ENCODE results near the gene UBE4B. TPM values are rescaled to one million over a fixed set of nuclear protein-coding genes. Genes with fewer than 3 reads are reported as not detected.

The UBE4B gene
- total and polyA plus RNA-seq, 2 experiments from 2014 or later = 18.7 to 41.1 TPM

DNA sequence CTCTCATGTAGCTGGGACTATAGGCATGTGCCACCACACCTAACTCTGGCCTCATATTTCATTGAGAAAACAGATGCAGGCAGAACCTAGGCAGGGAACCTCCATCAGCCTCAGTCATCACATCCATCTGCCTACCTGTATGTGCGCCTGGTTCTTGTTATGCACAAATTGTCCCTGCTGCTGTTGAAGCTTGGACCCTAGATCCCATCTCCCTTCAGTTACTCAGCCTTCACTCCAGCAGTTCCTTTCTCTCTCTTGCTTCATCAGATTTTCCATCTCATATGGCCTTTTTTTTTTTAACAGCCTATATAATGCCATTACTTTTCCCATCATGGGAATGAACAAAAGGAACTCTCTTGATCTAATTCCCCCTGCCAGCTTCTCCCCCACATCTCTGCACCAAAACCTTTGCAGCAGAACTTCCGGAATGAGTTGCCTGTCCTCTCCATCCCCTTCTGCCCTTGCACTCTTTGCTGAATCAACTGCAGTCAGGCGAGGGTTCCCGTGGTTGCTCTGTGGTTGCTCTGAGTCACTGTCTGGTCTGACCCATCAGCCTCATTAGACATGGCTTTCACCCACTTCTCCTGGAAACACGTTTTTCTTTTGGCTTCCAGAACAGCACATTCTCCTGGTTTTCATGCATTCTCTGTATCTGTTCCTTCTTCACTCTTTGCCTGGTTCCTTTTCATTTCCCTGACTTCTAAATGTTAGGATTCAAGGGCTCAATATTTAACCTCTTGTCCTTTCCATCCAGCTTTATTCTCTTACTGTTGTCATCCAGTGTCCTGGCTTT is 41.5 kb downstream of the UBE4B start:
- peaks cover 53% of the 10 kb centered on the region for H3K79me2 ChIP-seq
- H4K20me1 ChIP-seq (ENCODE audit: insufficient read depth, poor library complexity, severe bottlenecking) = peaks cover 8% of the 10 kb centered on the region
- no peaks in the 10 kb centered on the region for H3K27me3 ChIP-seq
- H3K4me1 ChIP-seq (ENCODE audit: insufficient read depth) = peaks cover 6% of the 10 kb centered on the region
- H3K27ac ChIP-seq = peak overlapping the region; percentile 50
- no peak overlapping the region for H2AFZ ChIP-seq
- TF ChIP-seq EZH2phosphoT487 (IDR thresholded peaks at IDR 0.05; ENCODE audit: low read depth, severe bottlenecking, unreplicated experiment) = no peak
- TF ChIP-seq, protein P1, sequence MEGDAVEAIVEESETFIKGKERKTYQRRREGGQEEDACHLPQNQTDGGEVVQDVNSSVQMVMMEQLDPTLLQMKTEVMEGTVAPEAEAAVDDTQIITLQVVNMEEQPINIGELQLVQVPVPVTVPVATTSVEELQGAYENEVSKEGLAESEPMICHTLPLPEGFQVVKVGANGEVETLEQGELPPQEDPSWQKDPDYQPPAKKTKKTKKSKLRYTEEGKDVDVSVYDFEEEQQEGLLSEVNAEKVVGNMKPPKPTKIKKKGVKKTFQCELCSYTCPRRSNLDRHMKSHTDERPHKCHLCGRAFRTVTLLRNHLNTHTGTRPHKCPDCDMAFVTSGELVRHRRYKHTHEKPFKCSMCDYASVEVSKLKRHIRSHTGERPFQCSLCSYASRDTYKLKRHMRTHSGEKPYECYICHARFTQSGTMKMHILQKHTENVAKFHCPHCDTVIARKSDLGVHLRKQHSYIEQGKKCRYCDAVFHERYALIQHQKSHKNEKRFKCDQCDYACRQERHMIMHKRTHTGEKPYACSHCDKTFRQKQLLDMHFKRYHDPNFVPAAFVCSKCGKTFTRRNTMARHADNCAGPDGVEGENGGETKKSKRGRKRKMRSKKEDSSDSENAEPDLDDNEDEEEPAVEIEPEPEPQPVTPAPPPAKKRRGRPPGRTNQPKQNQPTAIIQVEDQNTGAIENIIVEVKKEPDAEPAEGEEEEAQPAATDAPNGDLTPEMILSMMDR (IDR thresholded peaks at IDR 0.05; ENCODE audit: poor library complexity) = no peak
- TF ChIP-seq EZH2 (IDR thresholded peaks at IDR 0.05; ENCODE audit: borderline replicate concordance) = no peak
- no peaks in the 10 kb centered on the region for H3K9me2 ChIP-seq (replicated peaks; ENCODE audit: insufficient read depth)
- DNase-seq (ENCODE audit: low spot score) = peak; percentile 52
- no peaks in the 10 kb centered on the region for H3K9me3 ChIP-seq (ENCODE audit: low read depth)
- no peak overlapping the region for H3K4me3 ChIP-seq
- WGBS (ENCODE audit: low lambda C conversion rate, missing lambda C conversion rate) = 62% methylated on average over 5 of the region's 5 CpGs
- H3K36me3 ChIP-seq (replicated peaks; ENCODE audit: insufficient read depth, low read depth) = no peaks in the 10 kb centered on the region
- H3K4me2 ChIP-seq = no peak overlapping the region

DNA sequence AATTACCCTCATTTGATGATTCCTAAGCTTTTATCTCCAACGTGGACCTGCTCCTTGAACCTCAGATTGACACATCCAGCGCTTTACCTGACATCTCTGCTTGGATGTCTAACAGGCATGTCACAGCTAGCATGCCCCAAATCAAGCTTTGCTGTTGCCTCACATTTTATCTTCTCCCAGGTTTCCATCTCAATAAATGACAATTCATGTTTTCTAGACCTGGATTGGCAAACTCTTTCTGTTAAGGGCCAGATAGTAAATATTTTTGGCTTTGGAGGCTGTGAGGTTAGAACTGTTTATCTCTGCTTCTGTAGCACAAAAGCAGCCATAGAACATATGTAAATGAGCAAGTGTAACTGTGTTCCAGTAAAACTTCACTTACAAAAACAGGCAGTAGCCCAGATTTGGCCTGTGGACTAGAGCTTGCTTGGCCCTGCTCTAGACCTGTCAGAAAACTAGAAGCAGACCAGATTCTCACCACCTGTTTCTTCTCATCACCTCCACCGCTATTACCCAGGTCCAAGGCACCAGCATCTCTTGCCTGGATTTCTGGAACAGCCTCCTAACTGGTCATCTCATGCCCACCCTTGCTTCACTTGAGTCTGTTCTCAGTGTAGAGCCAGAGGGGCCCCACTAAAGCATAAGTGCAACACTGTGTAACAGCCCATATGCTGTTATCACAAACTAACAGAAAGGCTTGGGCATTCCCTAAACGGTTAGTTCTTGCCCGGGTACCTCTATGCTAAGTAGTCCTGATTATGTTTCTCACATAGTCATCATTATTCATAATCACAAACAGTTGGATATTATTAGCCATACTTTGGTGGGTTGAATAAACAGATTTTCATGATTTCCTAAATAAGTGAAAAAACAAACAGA is 42.3 kb downstream of the UBE4B start:
- Histone ChIP-seq H3K4me3 (no peak overlapping the region), H3K27ac (peak overlapping the region; percentile 50), H4K20me1 (ENCODE audit: insufficient read depth, poor library complexity, severe bottlenecking) (peaks cover 8% of the 10 kb centered on the region), H3K9me2 (replicated peaks; ENCODE audit: insufficient read depth) (no peaks in the 10 kb centered on the region), H3K4me1 (ENCODE audit: insufficient read depth) (peaks cover 6% of the 10 kb centered on the region), H2AFZ (no peak overlapping the region), H3K27me3 (no peaks in the 10 kb centered on the region), H3K79me2 (peaks cover 52% of the 10 kb centered on the region), H3K4me2 (no peak overlapping the region), H3K36me3 (replicated peaks; ENCODE audit: insufficient read depth, low read depth) (no peaks in the 10 kb centered on the region), H3K9me3 (ENCODE audit: low read depth) (no peaks in the 10 kb centered on the region)
- TF ChIP-seq, protein P1 (IDR thresholded peaks at IDR 0.05; ENCODE audit: poor library complexity) = no peak
- TF ChIP-seq EZH2phosphoT487 (IDR thresholded peaks at IDR 0.05; ENCODE audit: low read depth, severe bottlenecking, unreplicated experiment) (no peak), EZH2 (IDR thresholded peaks at IDR 0.05; ENCODE audit: borderline replicate concordance) (no peak)
- no peak for DNase-seq (ENCODE audit: low spot score)
- WGBS (ENCODE audit: low lambda C conversion rate, missing lambda C conversion rate) = 76% methylated on average over 5 of the region's 5 CpGs

DNA sequence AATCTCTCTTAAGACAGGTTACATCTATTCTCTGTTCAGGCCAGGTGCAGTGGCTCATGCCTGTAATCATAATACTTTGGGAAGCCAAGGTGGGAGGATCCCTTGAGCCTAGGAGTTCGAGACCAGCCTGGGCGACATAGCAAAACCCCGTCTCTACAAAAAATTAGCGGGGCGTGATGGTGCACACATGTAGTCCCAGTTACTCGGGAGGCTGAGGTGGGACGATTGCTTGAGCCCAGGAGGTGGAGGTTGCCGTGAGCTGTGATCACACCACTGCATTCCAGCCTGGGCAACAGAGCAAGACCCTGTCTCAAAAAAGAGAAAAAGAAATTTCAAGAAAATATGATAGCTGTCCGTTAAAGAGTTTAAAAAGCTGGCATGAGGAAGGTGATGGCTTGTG is 43.0 kb downstream of the UBE4B start:
- peaks cover 8% of the 10 kb centered on the region for H4K20me1 ChIP-seq (ENCODE audit: insufficient read depth, poor library complexity, severe bottlenecking)
- H3K27ac ChIP-seq = no peak overlapping the region
- H3K9me2 ChIP-seq (replicated peaks; ENCODE audit: insufficient read depth) = no peaks in the 10 kb centered on the region
- WGBS (ENCODE audit: low lambda C conversion rate, missing lambda C conversion rate) = 97% methylated on average over 9 of the region's 9 CpGs
- no peaks in the 10 kb centered on the region for H3K9me3 ChIP-seq (ENCODE audit: low read depth)
- peaks cover 6% of the 10 kb centered on the region for H3K4me1 ChIP-seq (ENCODE audit: insufficient read depth)
- H3K4me2 ChIP-seq = no peak overlapping the region
- H3K4me3 ChIP-seq = no peak overlapping the region
- peaks cover 49% of the 10 kb centered on the region for H3K79me2 ChIP-seq
- no peak for DNase-seq (ENCODE audit: low spot score)
- no peaks in the 10 kb centered on the region for H3K27me3 ChIP-seq
- TF ChIP-seq EZH2 (IDR thresholded peaks at IDR 0.05; ENCODE audit: borderline replicate concordance) (no peak), EZH2phosphoT487 (IDR thresholded peaks at IDR 0.05; ENCODE audit: low read depth, severe bottlenecking, unreplicated experiment) (no peak)
- TF ChIP-seq, protein P1 (IDR thresholded peaks at IDR 0.05; ENCODE audit: poor library complexity) = no peak
- peaks cover 4% of the 10 kb centered on the region for H3K36me3 ChIP-seq (replicated peaks; ENCODE audit: insufficient read depth, low read depth)
- H2AFZ ChIP-seq = no peak overlapping the region

Data from hepatocyte (in vitro differentiated cells).